Astrocyte (in vitro differentiated cells and primary cell): ENCODE measurements around the gene SRC. TPM values are rescaled to one million over a fixed set of nuclear protein-coding genes. Genes with fewer than 3 reads are reported as not detected.

Experiments used
- DNase-seq: peaks from one replicate; pipeline ENCODE4 v3.0.0-alpha.2; 2010; ENCODE audit warnings: low read depth
- FAIRE-seq: peaks from 2 replicates; lab custom pipeline; 2011; peaks lifted over from hg19 to GRCh38; lab: Jason Lieb, UNC
- H2AFZ ChIP-seq: 2 replicates; pipeline ENCODE4 v1.6.0; 2012; ENCODE audit warnings: low read depth, low read length, inconsistent platforms
- H3K27ac ChIP-seq: 2 replicates; pipeline ENCODE4 v1.5.1; 2011; ENCODE audit warnings: low read depth, low read length, inconsistent platforms
- H3K27me3 ChIP-seq: 2 replicates; pipeline ENCODE4 v1.6.0; 2011; ENCODE audit warnings: low read length, inconsistent platforms; ENCODE audit not compliant: insufficient read depth
- H3K36me3 ChIP-seq: 2 replicates; pipeline ENCODE4 v1.5.1; 2011; ENCODE audit warnings: low read length, inconsistent platforms; ENCODE audit not compliant: insufficient read depth
- H3K4me1 ChIP-seq: 2 replicates; pipeline ENCODE4 v1.5.1; 2011; ENCODE audit warnings: low read length, inconsistent platforms; ENCODE audit not compliant: insufficient read depth
- H3K4me2 ChIP-seq: 2 replicates; pipeline ENCODE4 v1.6.0; 2012; ENCODE audit warnings: low read length, inconsistent platforms
- H3K4me3 ChIP-seq: 2 replicates; pipeline ENCODE4 v1.5.1; 2011; ENCODE audit warnings: low read depth, mild to moderate bottlenecking, low read length, inconsistent platforms; ENCODE audit not compliant: insufficient read depth
- H3K79me2 ChIP-seq: 2 replicates; pipeline ENCODE4 v1.6.0; 2012; ENCODE audit warnings: mild to moderate bottlenecking, low read length, inconsistent platforms; ENCODE audit not compliant: insufficient read depth
- H3K9ac ChIP-seq: 2 replicates; pipeline ENCODE4 v1.6.0; 2012; ENCODE audit warnings: mild to moderate bottlenecking, low read length, inconsistent platforms
- H3K9me3 ChIP-seq: 2 replicates; pipeline ENCODE4 v1.5.1; 2012; ENCODE audit warnings: low read depth, mild to moderate bottlenecking, low read length, inconsistent platforms; ENCODE audit not compliant: insufficient read depth
- H4K20me1 ChIP-seq: 2 replicates; pipeline ENCODE4 v1.6.0; 2012; ENCODE audit warnings: low read length, inconsistent platforms; ENCODE audit not compliant: insufficient read depth
- H3K27ac Mint-ChIP-seq: one replicate; pipeline ENCODE4 v1.8.0; 2021; ENCODE audit warnings: mild to moderate bottlenecking, mixed read lengths; ENCODE audit not compliant: unreplicated experiment
- H3K27me3 Mint-ChIP-seq: one replicate; pipeline ENCODE4 v1.8.0; 2021; ENCODE audit warnings: low read depth, mixed read lengths; ENCODE audit not compliant: unreplicated experiment
- H3K36me3 Mint-ChIP-seq: one replicate; pipeline ENCODE4 v1.8.0; 2021; ENCODE audit warnings: low read depth, mixed read lengths; ENCODE audit not compliant: unreplicated experiment
- H3K4me1 Mint-ChIP-seq: one replicate; pipeline ENCODE4 v1.8.0; 2021; ENCODE audit warnings: low read depth, mixed read lengths; ENCODE audit not compliant: unreplicated experiment
- H3K4me3 Mint-ChIP-seq: one replicate; pipeline ENCODE4 v1.8.0; 2021; ENCODE audit warnings: mild to moderate bottlenecking, moderate library complexity, mixed read lengths; ENCODE audit not compliant: unreplicated experiment
- H3K9me3 Mint-ChIP-seq: one replicate; pipeline ENCODE4 v1.8.0; 2021; ENCODE audit warnings: mild to moderate bottlenecking, mixed read lengths; ENCODE audit not compliant: unreplicated experiment
- CTCF ChIP-seq: IDR thresholded peaks from 2 replicates; pipeline ENCODE4 v1.5.1; 2011; ENCODE audit warnings: low read depth, mild to moderate bottlenecking, inconsistent platforms, low read length, moderate library complexity; ENCODE audit not compliant: insufficient read depth
- EZH2 ChIP-seq: IDR thresholded peaks from 2 replicates; pipeline ENCODE4 v1.6.1; 2012; ENCODE audit warnings: mild to moderate bottlenecking, low read length, inconsistent platforms; ENCODE audit not compliant: insufficient read depth
- total RNA-seq: library from RNA; stranded (reverse); gene quantifications from 2 replicates; pipeline ENCODE4 v1.2.1, GENCODE V29; 2021

Gene SRC
- total RNA-seq, 1 donor from 2014 or later, result 33.4 TPM

DNA sequence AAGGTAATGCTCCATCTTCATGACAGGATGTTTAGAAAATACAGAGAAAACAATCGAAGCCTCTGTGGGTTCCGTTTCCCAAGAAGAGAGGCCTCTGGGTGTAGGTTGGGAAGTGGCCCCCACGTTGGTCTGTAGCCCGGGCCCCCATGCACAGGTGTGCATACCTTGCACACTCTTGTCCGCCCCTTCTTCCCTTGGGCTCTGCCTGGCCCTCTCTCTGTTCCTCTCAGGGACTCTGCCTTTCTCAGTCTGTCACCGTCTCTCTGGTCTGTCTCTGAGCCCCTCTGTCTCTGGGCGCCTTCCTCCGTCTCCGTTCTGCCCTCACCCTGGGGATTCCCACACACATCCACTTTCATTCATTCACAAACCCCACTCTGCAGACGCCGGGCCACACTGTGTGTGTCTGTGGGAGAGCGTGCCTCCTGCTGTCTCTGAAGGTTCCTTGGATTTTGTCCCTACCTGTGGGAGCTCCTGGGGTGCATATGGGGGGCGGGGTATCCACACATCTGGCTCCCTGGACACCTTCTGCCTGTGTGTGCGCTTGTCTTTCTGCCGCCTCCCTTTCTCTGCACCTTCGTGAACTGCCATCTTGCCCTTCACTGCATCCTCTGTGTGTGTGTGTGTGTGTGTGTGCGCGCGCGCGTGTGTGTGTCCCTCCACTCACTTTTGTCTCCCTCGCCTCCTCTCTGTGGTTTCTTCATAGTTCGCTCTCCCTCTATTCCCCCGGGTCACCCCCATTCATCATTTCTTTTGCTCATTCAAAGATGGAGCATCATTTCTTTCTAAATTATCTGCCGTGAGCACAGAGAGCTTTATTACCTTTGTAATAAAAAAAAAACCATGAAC is 75.3 kb downstream of the SRC start:
- Histone ChIP-seq H4K20me1 (no peaks in the 10 kb centered on the region), H3K27ac (no peak overlapping the region), H3K9ac (no peak overlapping the region), H3K27me3 (peaks cover 49% of the 10 kb centered on the region), H3K36me3 (no peaks in the 10 kb centered on the region), H3K79me2 (no peaks in the 10 kb centered on the region), H2AFZ (no peak overlapping the region), H3K4me1 (peaks cover 3% of the 10 kb centered on the region), H3K9me3 (no peaks in the 10 kb centered on the region), H3K4me2 (peak overlapping the region; percentile 40), H3K4me3 (no peak overlapping the region)
- Mint-ChIP-seq H3K27ac (no peak overlapping the region), H3K9me3 (no peaks in the 10 kb centered on the region), H3K4me3 (no peak overlapping the region), H3K36me3 (peaks cover 2% of the 10 kb centered on the region), H3K27me3 (peaks cover 56% of the 10 kb centered on the region), H3K4me1 (peaks cover 10% of the 10 kb centered on the region)
- no peak for DNase-seq
- TF ChIP-seq EZH2 (no peak), CTCF (no peak)
- FAIRE-seq, result no peak

DNA sequence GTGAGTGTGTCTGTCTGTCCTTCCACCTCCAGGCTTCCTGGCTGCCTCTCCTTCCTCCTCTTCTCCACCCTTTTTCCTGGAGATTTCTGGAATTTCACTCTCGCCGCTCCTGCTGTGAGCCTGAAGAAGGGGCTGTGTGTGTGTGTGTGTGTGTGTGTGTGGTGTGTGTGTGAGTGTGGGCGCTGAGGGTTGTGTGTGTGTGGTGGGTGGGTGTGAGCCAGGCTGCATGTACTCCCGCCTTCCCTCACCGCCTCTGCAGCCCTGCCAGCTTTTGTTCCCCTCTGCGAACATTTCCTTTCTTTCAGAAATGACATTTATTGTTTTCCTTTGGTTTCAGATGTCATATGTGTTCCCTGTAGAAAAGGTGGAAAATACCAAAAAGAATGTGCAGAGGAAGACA is 76.0 kb downstream of the SRC start:
- peaks cover 10% of the 10 kb centered on the region for H3K4me1 Mint-ChIP-seq
- TF ChIP-seq CTCF (no peak), EZH2 (no peak)
- Histone ChIP-seq H3K4me1 (peaks cover 3% of the 10 kb centered on the region), H3K4me2 (peak overlapping the region; percentile 40), H3K79me2 (no peaks in the 10 kb centered on the region), H3K4me3 (no peak overlapping the region), H2AFZ (no peak overlapping the region), H3K27ac (no peak overlapping the region), H4K20me1 (no peaks in the 10 kb centered on the region), H3K36me3 (no peaks in the 10 kb centered on the region), H3K9me3 (no peaks in the 10 kb centered on the region), H3K27me3 (peaks cover 54% of the 10 kb centered on the region), H3K9ac (no peak overlapping the region)
- no peak overlapping the region for H3K4me3 Mint-ChIP-seq
- no peak overlapping the region for H3K27ac Mint-ChIP-seq
- H3K9me3 Mint-ChIP-seq, result no peaks in the 10 kb centered on the region
- peaks cover 49% of the 10 kb centered on the region for H3K27me3 Mint-ChIP-seq
- DNase-seq, result no peak
- no peaks in the 10 kb centered on the region for H3K36me3 Mint-ChIP-seq
- no peak for FAIRE-seq

- no peaks in the 10 kb centered on the region for H3K79me2 ChIP-seq
- TF ChIP-seq EZH2 (no peak), CTCF (no peak)
- no peaks in the 10 kb centered on the region for H3K9me3 ChIP-seq
- FAIRE-seq (no peak), DNase-seq (no peak)
- Mint-ChIP-seq H3K27me3 (peaks cover 46% of the 10 kb centered on the region), H3K4me3 (no peak overlapping the region), H3K27ac (no peak overlapping the region), H3K4me1 (peaks cover 10% of the 10 kb centered on the region), H3K9me3 (no peaks in the 10 kb centered on the region), H3K36me3 (no peaks in the 10 kb centered on the region)
- H3K4me3 ChIP-seq, result no peak overlapping the region
- H3K27me3 ChIP-seq, result peaks cover 56% of the 10 kb centered on the region
- no peak overlapping the region for H3K9ac ChIP-seq
- H2AFZ ChIP-seq, result no peak overlapping the region
- no peaks in the 10 kb centered on the region for H3K36me3 ChIP-seq
- H3K27ac ChIP-seq, result no peak overlapping the region
- peaks cover 3% of the 10 kb centered on the region for H3K4me1 ChIP-seq
- H3K4me2 ChIP-seq, result no peak overlapping the region
- H4K20me1 ChIP-seq, result no peaks in the 10 kb centered on the region
Observed at GRCh38 chr20:37422791-37423286, 76.9 kb downstream of the SRC start.
